ENCODE data around the gene CSHL1. TPM values are rescaled to one million over a fixed set of nuclear protein-coding genes. Genes with fewer than 3 reads are reported as not detected.
"Not testable (repeated sequence)": the region's sequence is repeated elsewhere in the genome, so short reads cannot be mapped to it uniquely, and the experiment has no call there.

CSHL1 gene
- polyA plus RNA-seq, 1 donor from 2014 or later = not detected

GRCh38 chr17:63881337-63881736 is 29.7 kb downstream of the CSHL1 start:
- not testable (repeated sequence) for H4K20me1 ChIP-seq (ENCODE audit: insufficient read depth); H3K9me2 ChIP-seq (ENCODE audit: insufficient read depth, low read length); H3K27me3 ChIP-seq (ENCODE audit: insufficient read depth, low read depth, low read length); H3K9ac ChIP-seq (ENCODE audit: low read length); H3K9me3 ChIP-seq (ENCODE audit: low read length); H3K79me2 ChIP-seq (replicated peaks; ENCODE audit: insufficient read depth, low read length); H3F3A ChIP-seq (ENCODE audit: insufficient read depth, low read length, poor library complexity, severe bottlenecking); H3K27ac ChIP-seq (ENCODE audit: low read length); H3K4me2 ChIP-seq (ENCODE audit: low read length); H3K36me3 ChIP-seq (ENCODE audit: insufficient read depth, low read length); H3K4me3 ChIP-seq (ENCODE audit: low read length); H2AFZ ChIP-seq (ENCODE audit: low read depth, low read length)

- H3K36me3 ChIP-seq (ENCODE audit: insufficient read depth, low read length) = no peaks in the 10 kb centered on the region
- no peak overlapping the region for H3K4me2 ChIP-seq (ENCODE audit: low read length)
- no peaks in the 10 kb centered on the region for H3F3A ChIP-seq (ENCODE audit: insufficient read depth, low read length, poor library complexity, severe bottlenecking)
- no peak overlapping the region for H3K27ac ChIP-seq (ENCODE audit: low read length)
- H3K9ac ChIP-seq (ENCODE audit: low read length) = no peak overlapping the region
- no peaks in the 10 kb centered on the region for H3K27me3 ChIP-seq (ENCODE audit: insufficient read depth, low read depth, low read length)
- TF ChIP-seq EZH2 (IDR thresholded peaks at IDR 0.05; ENCODE audit: borderline replicate concordance, insufficient read depth, low read length, poor library complexity, severe bottlenecking) = no peak
- no peak for TF ChIP-seq SMC3 (conservative IDR thresholded peaks at IDR 0.05; ENCODE audit: poor library complexity)
- TF ChIP-seq CTCF (IDR thresholded peaks at IDR 0.05; ENCODE audit: poor library complexity, severe bottlenecking) = no peak
- no peak for TF ChIP-seq RAD21 (conservative IDR thresholded peaks at IDR 0.05)
- TF ChIP-seq REST (IDR thresholded peaks at IDR 0.05; ENCODE audit: borderline replicate concordance) = no peak
- no peak for TF ChIP-seq MXI1 (conservative IDR thresholded peaks at IDR 0.05; ENCODE audit: poor library complexity, severe bottlenecking)
- no peak for TF ChIP-seq EP300 (conservative IDR thresholded peaks at IDR 0.05; ENCODE audit: poor library complexity, severe bottlenecking)
- TF ChIP-seq TAF1 (IDR thresholded peaks at IDR 0.05; ENCODE audit: low read depth) = no peak
- no peak for TF ChIP-seq POLR2AphosphoS5 (IDR thresholded peaks at IDR 0.05)
- no peaks in the 10 kb centered on the region for H3K9me3 ChIP-seq (ENCODE audit: low read length)
- no peaks in the 10 kb centered on the region for H4K20me1 ChIP-seq (ENCODE audit: insufficient read depth)
- H2AFZ ChIP-seq (ENCODE audit: low read depth, low read length) = no peak overlapping the region
- H3K4me3 ChIP-seq (ENCODE audit: low read length) = no peak overlapping the region
- no peaks in the 10 kb centered on the region for H3K9me2 ChIP-seq (ENCODE audit: insufficient read depth, low read length)
- H3K79me2 ChIP-seq (replicated peaks; ENCODE audit: insufficient read depth, low read length) = no peaks in the 10 kb centered on the region
Observed at GRCh38 chr17:63880706-63881105, 30.4 kb downstream of the CSHL1 start.

- H3K4me3 ChIP-seq (ENCODE audit: low read length) = not testable (repeated sequence)
Observed at GRCh38 chr17:63878413-63878812, 32.6 kb downstream of the CSHL1 start.

GRCh38 chr17:63874693-63875092 is 36.4 kb downstream of the CSHL1 start:
- H3K9me3 ChIP-seq (ENCODE audit: low read length); H3K27ac ChIP-seq (ENCODE audit: low read length); H3K36me3 ChIP-seq (ENCODE audit: insufficient read depth, low read length); H3K27me3 ChIP-seq (ENCODE audit: insufficient read depth, low read depth, low read length); H3F3A ChIP-seq (ENCODE audit: insufficient read depth, low read length, poor library complexity, severe bottlenecking); H3K9ac ChIP-seq (ENCODE audit: low read length); H3K4me2 ChIP-seq (ENCODE audit: low read length); H3K4me3 ChIP-seq (ENCODE audit: low read length); H2AFZ ChIP-seq (ENCODE audit: low read depth, low read length); H3K79me2 ChIP-seq (replicated peaks; ENCODE audit: insufficient read depth, low read length); H3K9me2 ChIP-seq (ENCODE audit: insufficient read depth, low read length); H4K20me1 ChIP-seq (ENCODE audit: insufficient read depth): not testable (repeated sequence)

More at GRCh38 chr17:63878413-63878812, 32.6 kb downstream of the CSHL1 start:
- not testable (repeated sequence) for H3K9ac ChIP-seq (ENCODE audit: low read length); H3K9me3 ChIP-seq (ENCODE audit: low read length); H3K27me3 ChIP-seq (ENCODE audit: insufficient read depth, low read depth, low read length); H3F3A ChIP-seq (ENCODE audit: insufficient read depth, low read length, poor library complexity, severe bottlenecking); H3K79me2 ChIP-seq (replicated peaks; ENCODE audit: insufficient read depth, low read length); H4K20me1 ChIP-seq (ENCODE audit: insufficient read depth); H2AFZ ChIP-seq (ENCODE audit: low read depth, low read length); H3K4me2 ChIP-seq (ENCODE audit: low read length); H3K27ac ChIP-seq (ENCODE audit: low read length); H3K36me3 ChIP-seq (ENCODE audit: insufficient read depth, low read length); H3K9me2 ChIP-seq (ENCODE audit: insufficient read depth, low read length)

GRCh38 chr17:63874061-63874626 is 36.9 kb downstream of the CSHL1 start:
- H3K27me3 ChIP-seq (ENCODE audit: insufficient read depth, low read depth, low read length); H3K4me2 ChIP-seq (ENCODE audit: low read length); H3K27ac ChIP-seq (ENCODE audit: low read length); H3K4me3 ChIP-seq (ENCODE audit: low read length); H3K9me2 ChIP-seq (ENCODE audit: insufficient read depth, low read length); H3K9me3 ChIP-seq (ENCODE audit: low read length); H3K79me2 ChIP-seq (replicated peaks; ENCODE audit: insufficient read depth, low read length); H3K9ac ChIP-seq (ENCODE audit: low read length); H3K36me3 ChIP-seq (ENCODE audit: insufficient read depth, low read length); H2AFZ ChIP-seq (ENCODE audit: low read depth, low read length); H4K20me1 ChIP-seq (ENCODE audit: insufficient read depth); H3F3A ChIP-seq (ENCODE audit: insufficient read depth, low read length, poor library complexity, severe bottlenecking): not testable (repeated sequence)
